K562 (cell line): Measurements from ENCODE around the gene UGT1A3. TPM values are rescaled to one million over a fixed set of nuclear protein-coding genes. Genes with fewer than 3 reads are reported as not detected.
A peak's percentile ranks its signal among the peaks of the same experiment; 100 is the strongest.
"Not testable (repeated sequence)": the region's sequence is repeated elsewhere in the genome, so short reads cannot be mapped to it uniquely, and the experiment has no call there.

ENCODE experiments used
- ATAC-seq: fragments of 200-7000 bp; cut with Tn5 transposase; 3 replicates; pipeline ENCODE4 v1.9.1; 2020; ENCODE audit warnings: moderate library complexity
- BruUV-seq: library from RNA; stranded (reverse); fragments of 400-500 nt; replicated peaks from 2 replicates; lab custom pipeline; 2021; lab: Mats Ljungman, UMichigan
- CTCF ChIA-PET: fragments of 300-600 bp; formaldehyde crosslinking; extraction: SDS; loops from one replicate; lab custom pipeline; 2021; ENCODE audit warnings: low intra/inter-chr PET ratio; lab: Yijun Ruan, JAX
- POLR2A ChIA-PET: fragments of 300-600, 350-650 bp; sonication (Branson Sonifier 250); formaldehyde crosslinking; extraction: SDS; loops from one replicate; lab custom pipeline; 2021; ENCODE audit warnings: antibody characterized with exemption, inconsistent platforms; lab: Yijun Ruan, JAX
- DNase-seq, 4 experiments: peaks; one replicate each; pipeline versions ENCODE4 v3.0.0 to v3.0.0-alpha.2; 2011 to 2018; ENCODE audit warnings: low spot score in 3 of 4, mixed read lengths in 3 of 4; ENCODE audit errors: extremely low read depth in 1 of 4
- FAIRE-seq: peaks from 2 replicates; lab custom pipeline; 2011; peaks lifted over from hg19 to GRCh38; lab: Jason Lieb, UNC
- H2AFZ ChIP-seq: 2 replicates; pipeline ENCODE4 v1.6.0; 2011; ENCODE audit warnings: low read depth, low read length, control low read depth, inconsistent platforms
- H3K27ac ChIP-seq: fragments of 200-600 bp; 3 replicates; pipeline ENCODE4 v1.8.0; 2011; ENCODE audit warnings: low read depth, mild to moderate bottlenecking, control low read depth, inconsistent platforms, low read length, moderate library complexity, mixed read lengths; ENCODE audit errors: extremely low read depth
- H3K27me3 ChIP-seq, 2 experiments: fragments of 300-600 bp in 1 of 2; 2 replicates in 1 of 2; 3 replicates in 1 of 2; pipeline versions ENCODE4 v1.6.0 to v1.8.0; 2011; ENCODE audit warnings: inconsistent platforms in 2 of 2, low read length in 2 of 2, mild to moderate bottlenecking in 1 of 2, mixed read lengths in 1 of 2, moderate library complexity in 1 of 2; ENCODE audit not compliant: control insufficient read depth in 2 of 2, insufficient read depth in 2 of 2
- H3K36me3 ChIP-seq: fragments of 300-600 bp; 3 replicates; pipeline ENCODE4 v1.8.0; 2011; ENCODE audit warnings: mild to moderate bottlenecking, low read length, inconsistent platforms; ENCODE audit not compliant: control insufficient read depth, insufficient read depth
- H3K4me1 ChIP-seq, 2 experiments: fragments of 200-600 bp in 1 of 2; replicated peaks in 1 of 2; 2 replicates in 1 of 2; 3 replicates in 1 of 2; pipeline versions ENCODE4 v1.5.1 to v1.8.0; 2011; ENCODE audit warnings: inconsistent platforms in 2 of 2, low read length in 2 of 2, mild to moderate bottlenecking in 1 of 2, mixed read lengths in 1 of 2, moderate library complexity in 1 of 2; ENCODE audit not compliant: control insufficient read depth in 2 of 2, insufficient read depth in 2 of 2
- H3K4me2 ChIP-seq: 2 replicates; pipeline ENCODE4 v1.6.1; 2011; ENCODE audit warnings: low read length, control low read depth, inconsistent platforms, mixed read lengths; ENCODE audit not compliant: insufficient read depth
- H3K4me3 ChIP-seq: fragments of 200-600 bp; sonication (generic), shearing (Covaris generic); 2 replicates; pipeline ENCODE4 v1.5.1; 2016; ENCODE audit warnings: control low read depth, inconsistent platforms
- H3K79me2 ChIP-seq: fragments of 200-600 bp; 3 replicates; pipeline ENCODE4 v1.8.0; 2011; ENCODE audit warnings: low read length, inconsistent platforms; ENCODE audit not compliant: control insufficient read depth, insufficient read depth
- H3K9ac ChIP-seq, 2 experiments: 2 replicates each; pipeline versions ENCODE4 v1.6.0 to v1.6.1; 2011; ENCODE audit warnings: low read depth in 2 of 2, low read length in 2 of 2, control low read depth in 1 of 2, inconsistent platforms in 1 of 2, mild to moderate bottlenecking in 1 of 2, mixed read lengths in 1 of 2; ENCODE audit not compliant: insufficient read depth in 1 of 2
- H3K9me1 ChIP-seq: one replicate; pipeline ENCODE4 v1.6.0; 2011; ENCODE audit warnings: inconsistent platforms, mild to moderate bottlenecking, low read length, moderate library complexity; ENCODE audit not compliant: control insufficient read depth, insufficient read depth
- H3K9me3 ChIP-seq: replicated peaks from 2 replicates; pipeline ENCODE4 v1.5.1; 2011; ENCODE audit warnings: low read depth, low read length, inconsistent platforms; ENCODE audit not compliant: control insufficient read depth, insufficient read depth
- H4K20me1 ChIP-seq: replicated peaks from 2 replicates; pipeline ENCODE4 v1.6.1; 2011; ENCODE audit warnings: low read length, inconsistent platforms, mixed read lengths; ENCODE audit not compliant: control insufficient read depth, insufficient read depth
- EHMT2 ChIP-seq: fragments of 450-650 bp; IDR thresholded peaks from 2 replicates; pipeline ENCODE4 v1.6.1; 2018; ENCODE audit warnings: antibody characterized with exemption
- ELK1 ChIP-seq: sonication (generic); formaldehyde crosslinking; IDR thresholded peaks from 2 replicates; pipeline ENCODE4 v1.8.1; 2022; ENCODE audit warnings: missing genetic modification reagents
- HNRNPLL ChIP-seq: fragments of 200-400 bp; formaldehyde crosslinking; IDR thresholded peaks from 2 replicates; pipeline ENCODE4 v1.6.1; 2017; ENCODE audit warnings: low read length, low read depth, mild to moderate bottlenecking; ENCODE audit not compliant: poor library complexity, severe bottlenecking
- NFE2L1 ChIP-seq: fragments of 450-650 bp; IDR thresholded peaks from 2 replicates; pipeline ENCODE4 v1.6.1; 2016; ENCODE audit warnings: missing genetic modification characterization, low read depth, mild to moderate bottlenecking, missing compliant biosample characterization, moderate library complexity, borderline replicate concordance
- SMAD1 ChIP-seq: fragments of 150-350 bp; IDR thresholded peaks from 2 replicates; pipeline ENCODE4 v1.6.1; 2014; ENCODE audit warnings: low read length, low read depth; ENCODE audit not compliant: partially characterized antibody
- SMARCB1 ChIP-seq: IDR thresholded peaks from 2 replicates; pipeline ENCODE4 v1.6.1; 2011; ENCODE audit warnings: improper control_type of control experiment, low read depth; ENCODE audit not compliant: insufficient read length
- SMC3 ChIP-seq: conservative IDR thresholded peaks from 2 replicates; pipeline ENCODE4 v1.6.1; 2011; ENCODE audit warnings: low read depth, low read length, improper control_type of control experiment; ENCODE audit not compliant: insufficient read depth
- ZNF174 ChIP-seq: fragments of 250-450 bp; sonication (Bioruptor Pico); IDR thresholded peaks from 2 replicates; pipeline ENCODE4 v1.4.0; 2020; ENCODE audit warnings: mild to moderate bottlenecking
- ZNF75A ChIP-seq: fragments of 450-650 bp; formaldehyde crosslinking; IDR thresholded peaks from 2 replicates; pipeline ENCODE4 v1.4.0; 2020; ENCODE audit warnings: mild to moderate bottlenecking
- ZNF79 ChIP-seq: fragments of 250-450 bp; sonication (Bioruptor Pico); IDR thresholded peaks from 2 replicates; pipeline ENCODE4 v1.4.0; 2020; ENCODE audit warnings: low read depth, mild to moderate bottlenecking, moderate library complexity
- WGBS: fragments of 100-300 bp; shearing (Covaris generic); methylation state at CpG from one replicate; pipeline ENCODE4 v1.1.6; 2016; ENCODE audit warnings: low coverage, mixed read lengths; ENCODE audit not compliant: insufficient coverage; ENCODE audit errors: missing lambda C conversion rate; 5-methylcytosine and 5-hydroxymethylcytosine counted together
- in situ Hi-C: fragments of 300-500 bp; cut with MboI; formaldehyde crosslinking; loops from 4 replicates; pipeline ENCODE4 v1.15.0; 2018; ENCODE audit warnings: inconsistent platforms, mixed read lengths
- intact Hi-C: fragments of 100-400 bp; cut with micrococcal nuclease; formaldehyde crosslinking; loops from 2 replicates; pipeline ENCODE4 v1.14.2; 2022
- polyA plus RNA-seq, 8 experiments: library from polyadenylated mRNA; depleted of rRNA in 4 of 8; stranded (reverse) in 5 of 8; unstranded in 3 of 8; fragments of >200 nt; fragmentation: Nextera tagmentation in 2 of 8; fragmentation: Illumina TruSeq in 1 of 8; extraction: Ambion mirVana in 2 of 8; extraction: Trizol in 1 of 8; gene quantifications; 2 replicates each; pipeline versions ENCODE4 v1.2.1 to v1.2.3, GENCODE V29; 2011 to 2014; ENCODE audit warnings: inconsistent platforms in 1 of 8, missing spikeins in 1 of 8
- total RNA-seq, 7 experiments: library from RNA; depleted of rRNA in 6 of 7; stranded (reverse); fragments of >200 nt in 6 of 7; fragmentation: Illumina TruSeq in 2 of 7; extraction: Trizol in 2 of 7; gene quantifications; 2 replicates each; pipeline versions ENCODE4 v1.2.1 to v1.2.3, GENCODE V29; 2011 to 2021; ENCODE audit warnings: low replicate concordance in 1 of 7

UGT1A3 gene
- total and polyA plus RNA-seq, 9 of the 15 experiments (the other 6 are each of a cell fraction or from before 2014, with no cell fraction given) = not detected

GRCh38 chr2:233700028-233700635 is 28.7 kb upstream of the UGT1A3 start (continued):
- TF ChIP-seq NFE2L1 (tag) (peak; percentile 88), SMAD1 (no peak), SMARCB1 (no peak), ZNF79 (CRISPR knock-in tag) (no peak), EHMT2 (no peak), ZNF174 (CRISPR knock-in tag) (no peak), HNRNPLL (no peak), SMC3 (no peak), ELK1 (CRISPR knock-in tag) (no peak), ZNF75A (CRISPR knock-in tag) (no peak)

- FAIRE-seq, H3K4me1 ChIP-seq, H3K4me3 ChIP-seq, ATAC-seq, in situ Hi-C loops, H2AFZ ChIP-seq, H3K9me3 ChIP-seq, CTCF ChIA-PET, H3K4me2 ChIP-seq, intact Hi-C loops, H3K27ac ChIP-seq, H3K27me3 ChIP-seq, H3K9ac ChIP-seq, H4K20me1 ChIP-seq, DNase-seq, BruUV-seq, POLR2A ChIA-PET, H3K36me3 ChIP-seq, H3K9me1 ChIP-seq, H3K79me2 ChIP-seq: not testable (repeated sequence)
- 60% methylated on average over 1 of the region's 5 CpGs for WGBS
Measured at GRCh38 chr2:233700842-233701241, 28.0 kb upstream of the UGT1A3 start.
